Coronary artery (tissue), 2 donors: ENCODE results near the gene ATG4B.

Experiments used
- DNase-seq: peaks from one replicate; pipeline ENCODE4 v3.0.0-alpha.2; 2017; ENCODE audit warnings: low spot score
- H3K27ac ChIP-seq, 2 donors: fragments of 200-600 bp; sonication (generic); one replicate each; pipeline ENCODE4 v1.5.1; 2016 to 2019
- H3K4me3 ChIP-seq: fragments of 200-600 bp; sonication (generic); 2 replicates; pipeline ENCODE4 v1.5.1; 2016; ENCODE audit warnings: mild to moderate bottlenecking, moderate library complexity
- TF ChIP-seq, protein P1 (sequence below): fragments of 200-600 bp; sonication (generic); IDR thresholded peaks from one replicate; pipeline ENCODE4 v1.5.1; 2019; ENCODE audit warnings: antibody characterized with exemption

Gene ATG4B

DNA sequence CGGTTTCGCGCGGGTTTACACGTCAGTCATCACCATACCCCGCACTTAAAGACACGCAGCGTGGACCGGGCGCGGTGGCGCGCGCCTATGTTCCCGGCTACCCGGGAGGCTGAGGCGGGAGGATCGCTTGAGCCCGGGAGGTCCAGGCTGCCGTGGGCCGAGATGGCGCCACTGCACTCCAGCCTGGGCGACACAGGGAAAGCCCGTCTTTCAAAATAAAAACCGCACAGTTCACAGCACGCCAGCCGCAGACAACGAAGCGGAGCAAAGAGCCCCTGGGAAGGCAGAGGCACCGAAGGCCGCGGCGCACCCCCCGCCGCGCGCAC is 48.8 kb downstream of the ATG4B start:
- H3K4me3 ChIP-seq = peak overlapping the region; percentile 84
- TF ChIP-seq, protein P1, sequence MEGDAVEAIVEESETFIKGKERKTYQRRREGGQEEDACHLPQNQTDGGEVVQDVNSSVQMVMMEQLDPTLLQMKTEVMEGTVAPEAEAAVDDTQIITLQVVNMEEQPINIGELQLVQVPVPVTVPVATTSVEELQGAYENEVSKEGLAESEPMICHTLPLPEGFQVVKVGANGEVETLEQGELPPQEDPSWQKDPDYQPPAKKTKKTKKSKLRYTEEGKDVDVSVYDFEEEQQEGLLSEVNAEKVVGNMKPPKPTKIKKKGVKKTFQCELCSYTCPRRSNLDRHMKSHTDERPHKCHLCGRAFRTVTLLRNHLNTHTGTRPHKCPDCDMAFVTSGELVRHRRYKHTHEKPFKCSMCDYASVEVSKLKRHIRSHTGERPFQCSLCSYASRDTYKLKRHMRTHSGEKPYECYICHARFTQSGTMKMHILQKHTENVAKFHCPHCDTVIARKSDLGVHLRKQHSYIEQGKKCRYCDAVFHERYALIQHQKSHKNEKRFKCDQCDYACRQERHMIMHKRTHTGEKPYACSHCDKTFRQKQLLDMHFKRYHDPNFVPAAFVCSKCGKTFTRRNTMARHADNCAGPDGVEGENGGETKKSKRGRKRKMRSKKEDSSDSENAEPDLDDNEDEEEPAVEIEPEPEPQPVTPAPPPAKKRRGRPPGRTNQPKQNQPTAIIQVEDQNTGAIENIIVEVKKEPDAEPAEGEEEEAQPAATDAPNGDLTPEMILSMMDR = no peak
- DNase-seq = no peak
- peak overlapping the region; percentile 44 to 59 for H3K27ac ChIP-seq

DNA sequence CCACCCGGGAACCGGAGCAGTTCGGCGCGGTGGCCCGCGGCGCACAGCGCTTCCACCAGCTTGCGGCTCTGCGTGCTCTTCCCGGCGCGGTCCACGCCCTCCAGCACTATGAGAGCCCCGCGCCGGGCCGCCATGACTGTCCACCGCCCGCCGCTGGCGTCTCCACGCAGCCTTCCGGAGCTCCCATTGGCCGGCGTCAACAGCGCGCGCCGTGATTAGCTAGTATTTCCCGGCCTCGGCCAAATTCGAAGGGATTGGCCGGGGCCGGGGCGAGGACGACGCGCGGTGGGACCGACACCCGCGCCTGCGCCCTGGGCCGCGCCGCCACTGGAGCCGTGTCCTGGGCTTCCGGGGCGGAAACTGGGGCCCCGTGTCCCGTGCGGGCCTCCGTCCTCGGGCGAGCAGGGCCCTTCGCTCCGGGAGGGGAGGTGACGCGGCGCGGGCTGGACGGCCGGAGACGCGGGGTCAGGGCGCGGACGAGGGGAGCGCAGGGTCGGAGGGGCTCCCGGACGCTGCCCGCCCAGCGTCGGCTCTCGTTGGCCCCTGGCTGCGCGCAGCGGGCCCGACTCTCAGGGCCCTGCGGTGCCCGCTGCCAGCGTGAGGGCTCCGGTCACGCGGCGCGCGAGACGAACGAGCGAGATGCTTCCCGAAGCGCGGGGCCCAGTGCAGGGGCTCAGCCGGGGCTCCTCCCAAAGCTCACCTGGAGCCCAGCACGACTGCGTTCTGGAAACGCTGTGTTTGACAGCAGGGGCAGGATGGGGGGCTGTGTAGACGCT is 49.3 kb downstream of the ATG4B start, which contains the start of gene DTYMK:
TSS of gene DTYMK (minus strand) at position 166 of the 776 bp plus-strand sequence. CDS start at position 134, 32 bp downstream.
- TF ChIP-seq, protein P1 = no peak
- Histone ChIP-seq H3K4me3 (peak within 1 kb of the TSS; percentile 84), H3K27ac (peak within 1 kb of the TSS; percentile 88 to 91)
- DNase-seq = peak; percentile 96

DNA sequence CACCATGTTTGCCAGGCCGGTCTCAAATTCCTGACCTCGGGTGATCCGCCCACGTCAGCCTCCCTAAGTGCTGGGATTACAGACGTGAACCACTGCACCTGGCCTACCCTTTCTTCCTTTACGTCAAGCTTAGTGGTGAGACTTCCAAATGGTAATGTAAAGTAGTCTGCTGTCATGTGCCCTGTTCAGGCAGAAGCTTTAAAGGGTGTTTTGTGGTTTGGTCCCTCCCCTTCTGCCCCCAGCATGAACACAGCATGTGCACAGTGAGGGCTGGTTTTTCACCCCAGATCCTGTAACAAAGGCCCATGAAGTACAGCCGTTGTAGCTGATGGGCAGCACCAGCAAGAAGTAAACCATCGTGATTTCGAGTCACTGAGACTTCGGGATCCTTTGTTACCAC is 51.8 kb downstream of the ATG4B start:
- Histone ChIP-seq H3K4me3 (no peak overlapping the region), H3K27ac (no peak overlapping the region)
- TF ChIP-seq, protein P1 = no peak
- no peak for DNase-seq

DNA sequence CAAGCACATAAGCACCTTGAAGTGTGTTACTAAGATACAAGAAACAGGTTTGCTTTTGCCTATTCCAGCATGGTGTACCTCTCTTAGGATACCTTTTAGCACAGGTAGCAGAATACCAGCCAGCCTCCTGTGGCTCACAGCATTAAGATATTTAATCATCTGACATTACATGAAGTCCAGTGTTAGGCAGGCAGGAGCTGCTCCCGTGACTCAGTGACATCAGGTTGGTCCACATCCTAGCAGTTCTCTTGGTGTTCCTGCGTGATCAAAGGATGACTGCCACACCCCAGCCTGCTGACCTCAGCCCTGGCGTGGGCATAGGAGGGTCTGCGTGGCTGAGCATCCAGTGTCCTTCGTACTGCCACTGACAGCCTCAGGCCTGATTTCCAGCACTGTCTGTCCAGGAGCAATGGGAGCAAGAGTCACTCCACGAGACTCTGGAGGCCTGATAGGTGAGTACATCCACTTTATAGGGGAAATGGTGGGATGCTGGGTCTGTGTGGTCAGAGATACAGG is 52.8 kb downstream of the ATG4B start:
- DNase-seq = no peak
- TF ChIP-seq, protein P1 = no peak
- Histone ChIP-seq H3K4me3 (no peak overlapping the region), H3K27ac (no peak overlapping the region)

DNA sequence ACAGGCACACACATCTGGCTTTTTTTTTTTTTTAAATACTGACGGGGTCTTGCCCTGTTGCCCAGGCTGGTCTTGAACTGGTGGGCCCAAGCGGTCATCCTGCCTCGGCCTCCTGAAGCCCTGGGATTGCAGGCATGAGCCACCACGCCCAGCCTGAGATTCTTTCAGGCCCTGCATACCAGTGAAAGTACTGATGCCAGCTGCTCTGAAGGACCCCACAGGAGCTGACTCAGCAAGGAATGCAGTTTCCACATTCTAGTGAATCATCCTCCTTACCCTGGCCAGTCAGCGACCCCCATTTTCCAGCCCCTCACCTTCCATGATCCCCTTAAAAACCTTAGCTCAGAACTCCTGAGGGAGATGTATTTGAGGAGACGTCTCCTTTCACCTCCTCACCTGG is 55.0 kb downstream of the ATG4B start:
- H3K27ac ChIP-seq = no peak overlapping the region
- DNase-seq = no peak
- no peak overlapping the region for H3K4me3 ChIP-seq
- TF ChIP-seq, protein P1 = no peak

DNA sequence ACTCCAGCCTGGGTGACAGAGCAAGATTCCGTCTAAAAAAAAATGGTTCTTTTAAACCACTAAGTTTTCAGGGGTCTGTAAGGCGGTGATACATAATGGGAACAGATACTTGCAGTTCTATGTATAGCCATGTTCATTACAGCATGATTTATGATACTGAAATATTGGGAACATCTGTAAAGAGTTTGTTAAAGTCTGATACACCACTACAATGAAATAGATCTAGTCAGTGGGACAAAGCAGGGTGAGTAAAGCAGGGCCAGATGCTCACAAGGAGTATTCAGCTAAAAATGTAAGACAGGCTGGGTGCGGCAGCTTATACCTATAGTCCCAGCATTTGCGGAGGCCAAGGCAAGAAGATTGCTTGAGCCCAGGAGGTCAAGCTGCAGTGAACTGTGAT is 58.2 kb downstream of the ATG4B start:
- no peak overlapping the region for H3K4me3 ChIP-seq
- DNase-seq = no peak
- no peak overlapping the region for H3K27ac ChIP-seq
- TF ChIP-seq, protein P1 = no peak

DNA sequence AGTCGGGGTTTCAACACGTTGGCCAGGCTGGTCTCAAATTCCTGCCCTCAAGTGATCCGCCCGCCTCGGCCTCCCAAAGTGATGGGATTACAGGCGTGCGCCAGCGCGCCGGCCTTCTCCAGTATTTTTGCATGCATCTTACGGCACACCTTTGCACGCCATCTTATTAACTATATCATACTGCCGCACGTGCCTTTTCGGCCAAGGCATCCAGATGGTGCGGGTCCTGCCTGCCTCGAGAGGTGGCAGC is 63.6 kb downstream of the ATG4B start:
- TF ChIP-seq, protein P1 = peak; percentile 30
- Histone ChIP-seq H3K27ac (peak overlapping the region in 1 of 2 donors; percentile 99), H3K4me3 (peak overlapping the region; percentile 94)
- no peak for DNase-seq
